ENCODE data around the gene AGO4.

GRCh38 chr1:35788139-35788538 lies 19.7 kb upstream of the AGO4 start:
- no peak for TF ChIP-seq CTCF (optimal IDR thresholded peaks at IDR 0.05 in 1 of 3, IDR thresholded peaks at IDR 0.05 in 1 of 3, conservative IDR thresholded peaks at IDR 0.05 in 1 of 3; ENCODE audit: extremely low read depth in 1 of 3, insufficient read depth in 2 of 3, low read length in 3 of 3)
- TF ChIP-seq EZH2 (IDR thresholded peaks at IDR 0.05; ENCODE audit: low read length) = no peak
